Mesangial cell (primary cell): ENCODE measurements around the gene RMC1. TPM values are rescaled to one million over a fixed set of nuclear protein-coding genes. Genes with fewer than 3 reads are reported as not detected.

ENCODE experiments used
- total RNA-seq: library from RNA; depleted of rRNA; stranded (reverse); fragments of >200 nt; gene quantifications from 2 replicates; pipeline ENCODE4 v1.2.3, GENCODE V29; 2015

Gene RMC1
- 20.7 and 21.5 TPM in 2 replicates for total RNA-seq

GRCh38 chr18:23503038-23503962 is at the start of gene RMC1:
TSS of gene RMC1 (plus strand) at chr18:23503511. CDS start at chr18:23503619, 108 bp downstream.

Other genes with a start within 250 kb of the RMC1 start
- gene RIOK3, start 50.2 kb upstream of the RMC1 start, total RNA-seq: 20.7 and 25.7 TPM in 2 replicates
- 53.3 and 84.3 TPM in 2 replicates for gene NPC1, start 83.0 kb downstream of the RMC1 start, total RNA-seq
- 0.81 and 5.1 TPM in 2 replicates for gene ANKRD29, start 159.4 kb downstream of the RMC1 start, total RNA-seq
- 8.8 and 45.0 TPM in 2 replicates for gene LAMA3, start 185.9 kb downstream of the RMC1 start, total RNA-seq